Hindlimb muscle (tissue), 1 donor: Measurements from ENCODE around the gene THADA. TPM values are rescaled to one million over a fixed set of nuclear protein-coding genes. Genes with fewer than 3 reads are reported as not detected.
A peak's percentile ranks its signal among the peaks of the same experiment; 100 is the strongest.
"Not testable (repeated sequence)": the region's sequence is repeated elsewhere in the genome, so short reads cannot be mapped to it uniquely, and the experiment has no call there.

Experiments
- DNase-seq: peaks from one replicate; pipeline ENCODE4 v3.0.0-alpha.2; 2013
- polyA plus RNA-seq: library from polyadenylated mRNA; unstranded; fragments of 120-200 nt; gene quantifications from one replicate; pipeline ENCODE4 v1.2.1, GENCODE V29; 2013; ENCODE audit not compliant: insufficient read length

THADA gene
- polyA plus RNA-seq, 1 donor: 22.3 TPM

DNA sequence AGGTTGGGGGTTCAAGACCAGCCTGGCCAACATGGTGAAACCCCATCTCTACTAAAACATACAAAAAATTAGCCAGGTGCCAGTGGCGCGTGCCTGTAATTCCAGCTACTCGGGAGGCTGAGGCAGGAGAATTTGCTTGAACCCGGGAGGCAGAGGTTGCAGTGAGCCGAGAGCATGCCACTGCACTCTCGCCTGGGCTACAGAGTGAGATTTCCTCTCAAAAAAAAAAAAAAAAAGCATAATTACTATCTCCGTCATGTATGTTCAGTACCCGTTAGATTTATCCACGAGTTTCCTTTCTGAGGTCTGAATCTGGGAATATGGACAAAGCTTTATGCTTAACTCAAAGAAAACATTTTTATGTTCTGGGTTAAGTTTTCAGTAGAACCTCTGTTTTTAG is 209.2 kb downstream of the THADA start:
- not testable (repeated sequence) for DNase-seq

DNA sequence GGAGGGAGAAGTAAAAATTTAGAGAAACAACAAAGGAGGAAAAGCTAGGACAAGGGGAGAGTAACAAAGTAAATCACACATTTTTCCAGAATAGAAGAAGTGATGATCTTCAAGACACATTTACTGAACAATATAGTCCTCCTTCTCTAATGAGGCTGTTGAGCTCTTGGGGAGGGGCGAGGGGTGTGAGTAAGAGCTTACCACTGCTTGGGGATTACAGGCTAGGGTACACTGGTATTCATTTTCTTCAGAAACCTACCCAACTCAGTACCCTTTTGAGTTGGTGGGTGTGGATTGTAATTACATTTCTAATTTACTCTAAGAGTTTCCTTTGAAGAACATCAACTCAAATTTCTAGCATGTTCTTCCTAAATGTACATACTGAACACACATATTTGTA is 211.7 kb downstream of the THADA start:
- DNase-seq: no peak

DNA sequence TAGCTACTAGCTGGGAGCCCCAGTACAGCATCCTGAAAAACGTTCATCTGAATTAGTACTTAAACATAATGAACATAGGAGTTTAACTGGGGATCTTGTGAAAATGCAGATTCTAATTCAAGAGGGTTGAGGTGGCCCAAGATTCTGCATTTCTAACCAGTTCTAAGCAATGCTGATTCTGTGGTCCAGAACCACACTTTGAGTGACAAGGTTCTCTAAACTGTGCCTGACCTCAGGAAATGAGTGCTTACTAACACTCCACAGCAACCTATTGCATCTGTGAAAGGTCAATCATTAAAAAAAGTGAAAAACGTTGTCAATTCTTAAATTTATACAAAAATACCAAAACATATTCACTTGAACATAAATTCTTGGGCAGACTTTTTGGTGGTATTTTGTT is 212.3 kb downstream of the THADA start:
- no peak for DNase-seq

DNA sequence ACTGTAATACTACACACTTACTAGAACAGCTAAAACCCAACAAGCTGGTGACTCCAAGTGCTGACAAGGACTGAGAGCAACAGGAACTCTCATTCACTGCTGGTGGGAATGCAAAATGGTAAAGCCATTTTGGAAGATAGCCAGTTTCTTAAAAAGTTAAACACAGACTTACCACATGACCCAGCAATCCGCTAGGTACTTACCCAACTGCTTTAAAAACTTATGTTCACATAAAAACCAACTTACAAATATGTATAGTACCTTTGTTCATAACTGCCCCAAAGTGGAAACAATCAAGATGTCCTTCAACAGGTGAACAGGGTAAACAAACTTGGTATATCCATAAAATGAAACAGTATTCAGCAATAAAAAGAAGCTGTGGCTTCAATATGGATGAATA is 216.3 kb downstream of the THADA start:
- DNase-seq: no peak

DNA sequence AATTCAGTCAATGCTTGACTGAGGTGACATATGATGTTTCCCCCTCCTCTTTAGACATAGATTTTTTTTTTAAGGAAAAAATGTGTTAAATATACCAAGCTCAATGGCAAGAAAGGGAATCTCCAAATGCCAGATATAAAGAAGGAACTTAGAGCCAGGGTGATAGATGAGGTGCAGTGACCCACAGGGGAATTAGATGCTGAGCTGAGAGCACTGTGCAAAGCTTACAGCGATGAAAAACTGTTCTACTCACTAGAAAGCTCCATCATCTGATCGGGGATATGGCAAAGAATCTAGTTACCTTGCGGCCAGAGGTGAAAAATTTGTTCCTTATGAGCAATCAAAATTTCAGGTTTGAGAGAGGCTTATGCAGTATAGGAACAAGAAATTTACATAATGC is 218.5 kb downstream of the THADA start:
- DNase-seq: no peak

DNA sequence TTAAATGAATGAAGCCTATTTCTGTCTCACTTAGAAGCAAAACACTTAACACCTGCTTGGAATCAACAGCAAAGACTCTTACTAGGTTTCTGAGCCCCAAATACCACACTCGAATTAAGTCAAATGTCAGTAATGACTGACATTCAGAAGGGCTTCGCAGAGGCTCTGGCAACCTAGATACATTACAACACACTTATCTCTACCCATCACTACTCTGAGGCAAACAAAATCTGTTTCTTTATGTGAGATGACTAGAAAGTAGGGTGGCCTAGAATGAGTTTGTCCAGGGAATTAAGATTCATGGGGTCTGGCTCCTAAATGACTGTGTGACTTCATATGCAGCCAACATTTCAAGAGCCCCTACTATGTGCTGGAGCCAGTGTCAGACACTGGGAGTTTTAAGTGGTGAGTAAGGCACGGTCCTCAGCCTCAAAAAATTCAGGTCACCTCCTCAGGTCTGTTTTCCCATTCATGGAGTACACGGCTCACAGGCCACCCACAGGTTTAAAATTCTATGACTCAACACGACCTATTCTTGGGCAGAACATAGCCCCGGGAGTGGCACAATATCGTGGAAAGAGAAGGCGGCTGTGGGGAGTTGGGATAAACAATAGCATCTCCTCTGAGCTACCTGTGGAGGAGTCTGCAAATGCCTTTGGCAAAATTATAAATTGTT is 219.2 kb downstream of the THADA start:
- no peak for DNase-seq

DNA sequence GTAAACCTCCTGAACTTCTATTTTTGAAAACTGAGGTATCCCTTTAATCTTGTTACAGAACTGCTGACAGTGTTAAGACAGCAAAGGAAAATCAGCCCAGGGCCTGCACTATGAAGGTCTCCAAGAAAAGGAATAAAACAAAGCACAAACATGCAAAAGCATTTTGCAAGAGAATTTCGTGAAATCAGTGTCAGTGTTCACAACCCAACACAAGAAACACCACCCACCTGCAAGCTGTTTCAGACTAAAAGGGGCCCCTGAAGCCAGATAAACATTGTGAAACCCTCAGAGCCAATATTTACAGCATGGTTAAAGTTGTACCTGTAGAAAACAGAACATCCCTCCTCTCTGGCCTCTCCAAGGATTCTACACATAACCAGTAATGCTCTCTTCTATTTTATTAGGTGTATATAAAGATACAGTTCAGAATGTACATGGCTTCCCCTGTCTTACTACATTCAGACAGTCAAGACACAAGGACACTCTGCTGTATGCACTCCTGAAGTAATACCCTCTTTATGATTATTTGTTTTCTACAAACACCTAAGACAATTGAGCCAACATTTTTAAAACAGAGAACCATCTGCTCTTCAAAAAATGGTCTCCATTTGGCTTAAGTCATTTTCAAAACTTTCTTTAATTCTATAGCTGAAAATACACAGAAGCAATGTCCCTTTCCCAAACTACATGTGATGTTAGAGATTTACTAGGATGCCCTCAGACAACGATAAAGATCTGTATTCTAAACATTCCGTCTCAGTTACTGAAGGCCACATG is 219.9 kb downstream of the THADA start:
- DNase-seq: no peak

DNA sequence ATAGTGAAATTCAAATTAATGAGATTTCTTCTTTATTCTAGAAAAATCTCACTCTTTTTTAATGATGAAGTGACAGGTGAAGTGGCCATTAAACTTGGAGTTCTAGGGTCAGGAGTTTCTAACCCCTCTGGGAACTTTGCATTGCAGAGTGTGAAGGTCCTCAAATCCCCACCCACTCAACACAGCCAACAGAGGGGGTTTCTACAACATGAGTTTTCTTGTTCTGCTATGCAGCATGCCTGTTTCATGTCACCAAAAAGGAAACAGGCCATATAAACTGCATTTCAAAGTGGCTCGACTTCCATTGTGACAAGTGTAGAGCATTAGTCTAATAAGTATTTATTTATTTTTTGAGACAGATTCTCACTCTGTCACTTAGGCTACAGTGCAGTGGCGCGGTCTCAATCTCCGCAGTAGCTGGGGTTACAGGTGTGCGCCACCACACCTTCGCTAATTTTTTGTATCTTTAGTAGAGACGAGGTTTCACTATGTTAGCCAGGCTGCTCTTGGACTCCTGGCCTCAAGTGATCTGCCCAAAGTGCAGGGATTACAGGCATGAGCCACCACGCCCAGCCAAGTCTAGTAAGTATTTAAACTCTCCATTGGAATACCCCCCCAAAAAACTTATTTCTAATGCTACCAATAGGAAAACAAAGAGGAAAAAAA is 223.3 kb downstream of the THADA start:
- no peak for DNase-seq

DNA sequence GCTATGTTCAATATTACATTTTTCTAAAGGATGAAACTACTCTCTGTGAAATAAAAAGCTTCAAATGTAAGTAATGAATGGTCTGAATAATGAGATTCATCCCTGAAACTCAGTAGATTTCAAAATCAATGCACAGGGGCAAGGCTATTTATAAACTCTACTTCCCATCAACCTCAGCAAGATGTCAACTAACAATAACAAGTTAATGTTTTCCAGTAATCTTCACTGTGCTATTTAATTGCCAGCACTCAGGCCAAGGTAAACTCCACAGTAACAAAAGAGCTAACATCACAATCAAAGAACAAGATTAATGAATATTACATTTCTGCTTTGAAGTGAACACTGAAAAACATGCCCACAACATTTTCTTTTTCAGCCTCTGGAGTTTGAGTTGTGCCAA is 225.1 kb downstream of the THADA start:
- no peak for DNase-seq

DNA sequence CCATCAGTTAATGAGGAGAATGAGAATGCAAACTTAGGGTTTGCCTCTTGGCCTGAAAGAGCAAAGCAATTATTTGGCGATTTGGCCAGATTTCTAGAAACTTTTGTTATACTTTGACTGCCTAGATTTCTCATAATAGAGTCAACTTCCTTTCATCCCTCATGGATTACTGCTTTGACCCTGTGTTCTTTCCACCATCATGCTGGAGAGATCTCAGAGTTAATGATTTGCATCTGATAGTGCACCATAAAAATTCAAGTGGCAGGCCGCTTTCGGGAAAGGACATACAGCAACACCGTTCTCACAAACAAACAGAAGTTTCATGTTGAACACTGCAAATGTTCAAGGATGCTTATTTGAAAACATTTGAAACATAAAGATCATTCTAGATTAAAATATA is 225.7 kb downstream of the THADA start:
- no peak for DNase-seq

DNA sequence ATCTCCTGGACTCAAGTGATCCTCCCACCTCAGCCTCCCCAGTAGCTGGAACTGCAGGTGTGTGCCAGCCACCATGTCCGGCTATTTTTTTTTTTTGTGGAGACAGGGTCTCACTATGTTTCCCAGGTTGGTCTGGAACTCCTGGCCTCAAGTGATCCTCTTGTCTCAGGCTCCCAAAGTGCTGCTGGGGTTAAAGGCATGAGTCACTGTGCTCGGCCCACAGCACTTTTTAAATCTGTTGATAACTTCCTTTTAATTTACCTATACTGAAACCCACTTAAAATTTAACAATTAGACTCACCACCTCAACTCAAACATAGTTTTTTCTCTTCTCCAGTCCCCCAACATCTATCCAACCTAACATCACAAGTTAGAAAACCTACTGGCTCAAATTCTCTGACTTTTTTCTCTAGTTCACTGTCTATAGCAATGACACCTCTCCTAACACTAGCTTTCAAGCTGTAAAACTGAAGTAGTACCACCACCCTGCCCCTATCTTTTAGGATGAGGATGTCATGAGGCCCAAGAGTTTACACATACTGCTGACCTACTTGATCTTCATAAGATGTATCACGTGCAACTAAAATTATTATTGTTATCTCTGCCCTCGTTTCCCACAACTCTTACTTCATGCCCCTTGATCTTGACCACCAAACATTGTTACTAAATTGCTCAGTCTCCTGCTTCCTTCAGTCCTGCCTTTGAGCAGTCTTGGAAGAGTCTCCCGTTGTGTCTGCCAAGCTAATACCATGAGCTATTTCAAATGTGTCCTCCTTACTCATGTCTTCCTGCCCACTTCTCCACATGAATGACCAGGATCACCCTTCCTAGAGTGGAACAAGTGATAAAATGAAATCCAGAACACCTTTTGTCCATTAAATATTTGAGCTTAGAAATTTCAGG is 227.1 kb downstream of the THADA start:
- no peak for DNase-seq

DNA sequence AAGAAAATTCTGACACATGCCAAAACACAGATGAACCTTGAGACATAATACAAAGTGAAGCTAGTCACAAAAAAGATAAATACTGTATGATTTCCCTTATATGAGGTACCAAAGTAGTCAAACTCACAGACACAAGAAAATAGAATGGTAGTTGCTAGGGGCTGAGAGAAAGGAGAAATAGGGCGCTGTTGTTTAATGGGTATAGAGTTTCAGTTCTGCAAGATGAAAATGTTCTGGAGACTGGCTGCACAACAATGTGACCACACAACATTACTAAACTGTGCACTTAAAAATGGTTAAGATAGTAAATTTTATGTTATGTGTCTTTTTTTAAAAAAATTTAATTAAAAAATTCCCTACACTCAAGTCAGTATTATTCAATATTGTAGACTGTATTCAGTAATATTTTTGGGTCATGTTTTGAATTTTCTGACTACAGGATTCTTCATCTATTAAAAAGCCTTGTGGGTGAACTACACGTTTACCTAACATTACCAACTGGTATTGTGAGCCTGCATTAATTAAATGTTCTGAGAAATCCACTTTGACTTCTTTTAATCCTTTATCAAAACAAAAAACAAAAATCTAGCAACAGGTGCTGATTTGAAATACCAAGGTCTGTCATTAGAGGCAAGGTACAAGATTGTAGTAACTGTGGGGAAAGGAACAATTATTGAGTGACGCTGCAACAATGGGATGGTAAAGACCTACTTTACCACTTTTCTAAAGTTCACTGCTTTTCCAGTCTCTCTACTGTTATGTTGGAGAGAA is 228.6 kb downstream of the THADA start:
- no peak for DNase-seq

DNA sequence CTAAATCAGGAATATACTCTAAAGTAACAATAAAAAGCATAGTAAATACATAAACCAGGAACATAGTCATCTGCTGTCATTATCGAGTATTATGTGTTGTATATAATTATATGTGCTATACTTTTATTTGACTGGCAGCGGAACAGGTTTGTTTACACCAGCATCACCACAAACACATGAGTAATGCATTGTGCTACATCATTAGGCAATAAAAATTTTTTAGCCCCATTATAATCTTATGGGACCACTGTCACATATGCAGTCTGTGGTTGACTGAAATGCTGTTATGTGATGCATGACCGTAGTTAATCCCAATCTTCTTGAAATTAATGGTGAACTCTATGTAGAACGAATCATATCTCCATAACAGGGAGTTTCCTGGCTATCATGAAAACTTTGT is 232.7 kb downstream of the THADA start:
- no peak for DNase-seq

DNA sequence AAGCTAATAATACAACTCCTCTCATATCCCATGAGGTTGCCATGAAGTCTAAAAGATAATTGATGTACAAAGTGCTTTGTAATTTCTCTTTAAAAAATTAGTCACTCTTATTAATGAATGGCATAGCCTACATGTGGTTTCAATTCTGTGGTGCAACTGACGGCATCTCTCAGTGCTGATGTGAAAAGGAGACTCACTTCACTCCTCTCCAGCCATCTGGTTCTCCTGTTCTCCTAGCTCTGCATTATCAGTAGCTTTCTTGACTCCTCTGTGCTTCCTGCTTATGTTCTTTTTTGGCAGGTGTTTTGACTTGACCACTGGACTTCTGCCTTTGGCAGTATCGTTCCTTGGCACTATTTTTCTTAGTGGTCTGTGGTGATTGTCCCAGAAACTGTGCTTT is 234.6 kb downstream of the THADA start:
- no peak for DNase-seq

DNA sequence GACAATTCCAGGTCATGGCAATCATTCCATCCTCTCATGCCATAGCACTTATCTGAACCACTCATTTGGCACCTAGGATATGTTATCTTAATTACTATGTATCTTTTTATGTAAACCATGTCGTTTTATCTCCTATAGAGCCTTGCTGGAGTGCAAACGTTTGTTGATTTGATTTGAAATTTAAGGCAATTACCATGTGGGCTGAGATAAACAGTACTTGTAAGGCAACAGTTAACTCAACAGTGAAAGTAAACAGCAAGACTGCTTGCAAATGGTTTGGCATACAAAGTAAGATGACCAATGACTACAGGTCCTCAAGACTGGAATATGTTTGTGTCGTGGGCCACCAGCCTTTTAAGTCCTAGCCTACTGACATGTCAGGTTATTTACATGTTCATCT is 235.7 kb downstream of the THADA start:
- DNase-seq: no peak

DNA sequence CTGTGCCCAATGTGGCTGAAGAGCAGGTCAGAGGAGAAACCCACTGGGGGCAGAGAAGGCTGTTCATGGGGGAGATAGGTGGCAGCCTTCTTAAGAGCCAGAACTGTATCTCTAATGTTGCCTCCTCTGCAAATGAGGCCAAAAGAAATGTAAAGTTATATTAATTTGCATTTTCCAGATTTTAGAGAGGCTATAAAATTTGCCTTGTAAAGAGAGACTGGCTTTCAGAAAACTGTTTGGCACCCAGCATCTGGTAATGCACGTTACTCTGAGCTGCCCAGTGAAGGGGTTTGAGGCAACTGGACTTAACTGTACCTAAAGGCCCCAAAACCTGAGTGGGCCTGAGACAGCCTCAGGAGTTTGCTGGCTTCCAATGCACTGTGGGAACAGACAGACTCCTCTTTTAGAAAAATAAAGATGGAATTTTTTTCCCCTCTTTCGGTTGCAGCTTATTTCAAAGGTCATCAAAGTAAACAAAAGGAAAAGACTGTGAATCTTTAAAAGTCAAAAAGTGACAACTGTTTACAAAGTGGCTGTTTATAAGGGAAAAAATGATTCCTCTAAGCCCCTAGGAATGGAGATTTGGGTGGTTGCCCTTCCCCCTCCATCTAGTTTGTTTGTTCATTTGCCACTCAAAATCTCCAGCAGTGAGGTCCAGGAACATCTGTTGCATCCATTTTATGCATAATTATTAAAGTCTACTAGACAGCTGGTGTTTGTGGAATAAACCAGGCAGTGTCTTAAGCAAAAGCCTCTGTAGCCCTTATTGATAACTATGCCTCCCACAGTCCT is 237.2 kb downstream of the THADA start:
- DNase-seq: no peak

DNA sequence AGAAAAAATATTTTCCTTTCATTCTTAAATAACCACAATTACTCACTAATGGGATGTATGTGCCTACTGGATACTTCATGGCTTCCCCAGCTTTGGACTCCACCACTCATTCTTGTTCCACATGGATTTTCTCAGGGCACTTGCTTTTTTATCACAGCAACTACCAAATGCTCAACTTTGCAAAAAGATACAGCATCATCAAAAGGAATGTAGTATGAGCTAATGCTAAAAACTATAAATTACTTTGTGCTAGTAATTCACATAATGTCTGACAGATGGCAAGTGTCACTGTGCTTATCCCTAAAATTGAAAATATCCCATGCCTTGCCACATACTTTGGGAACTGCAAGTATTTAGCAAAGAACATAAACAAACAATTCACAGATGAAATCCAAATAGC is 239.1 kb downstream of the THADA start:
- no peak for DNase-seq

DNA sequence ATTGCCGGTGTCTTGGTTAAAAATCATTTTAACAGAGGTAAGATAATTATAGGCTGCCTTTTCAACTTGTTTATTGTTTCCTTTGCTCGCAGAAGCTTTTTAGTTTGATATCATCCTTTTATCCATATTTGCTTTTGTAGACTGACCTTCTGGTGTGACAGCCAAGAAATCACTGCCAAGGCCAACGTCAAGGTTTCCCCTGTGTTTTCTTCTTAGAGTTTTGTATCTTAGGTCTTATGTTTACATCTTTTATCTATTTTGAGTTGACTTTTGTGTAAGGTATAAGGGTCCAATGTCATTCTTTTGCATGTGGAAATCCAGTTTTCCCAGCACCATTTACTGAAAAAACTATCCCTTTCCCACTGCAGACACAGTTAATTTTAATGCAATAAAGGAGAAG is 240.4 kb downstream of the THADA start:
- DNase-seq: no peak

DNA sequence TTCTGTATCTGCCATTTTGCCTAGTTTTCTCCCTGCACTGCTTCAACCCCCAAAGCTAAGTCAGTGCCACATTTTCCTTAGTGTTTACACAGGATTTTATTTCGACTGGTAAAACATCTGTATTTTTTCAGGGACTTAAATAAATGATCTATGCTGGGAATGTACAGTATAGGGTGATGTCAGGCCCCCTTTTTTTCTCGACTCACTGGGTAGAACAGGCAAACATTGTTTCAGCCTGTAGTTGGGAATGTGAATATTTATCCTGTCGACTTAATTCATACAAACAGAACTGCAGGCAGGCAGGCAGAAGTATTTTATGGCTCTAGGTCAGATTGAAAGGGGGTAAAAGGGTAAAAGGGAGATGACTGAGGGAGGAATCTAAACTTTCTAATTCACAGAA is 245.9 kb downstream of the THADA start:
- DNase-seq: no peak

DNA sequence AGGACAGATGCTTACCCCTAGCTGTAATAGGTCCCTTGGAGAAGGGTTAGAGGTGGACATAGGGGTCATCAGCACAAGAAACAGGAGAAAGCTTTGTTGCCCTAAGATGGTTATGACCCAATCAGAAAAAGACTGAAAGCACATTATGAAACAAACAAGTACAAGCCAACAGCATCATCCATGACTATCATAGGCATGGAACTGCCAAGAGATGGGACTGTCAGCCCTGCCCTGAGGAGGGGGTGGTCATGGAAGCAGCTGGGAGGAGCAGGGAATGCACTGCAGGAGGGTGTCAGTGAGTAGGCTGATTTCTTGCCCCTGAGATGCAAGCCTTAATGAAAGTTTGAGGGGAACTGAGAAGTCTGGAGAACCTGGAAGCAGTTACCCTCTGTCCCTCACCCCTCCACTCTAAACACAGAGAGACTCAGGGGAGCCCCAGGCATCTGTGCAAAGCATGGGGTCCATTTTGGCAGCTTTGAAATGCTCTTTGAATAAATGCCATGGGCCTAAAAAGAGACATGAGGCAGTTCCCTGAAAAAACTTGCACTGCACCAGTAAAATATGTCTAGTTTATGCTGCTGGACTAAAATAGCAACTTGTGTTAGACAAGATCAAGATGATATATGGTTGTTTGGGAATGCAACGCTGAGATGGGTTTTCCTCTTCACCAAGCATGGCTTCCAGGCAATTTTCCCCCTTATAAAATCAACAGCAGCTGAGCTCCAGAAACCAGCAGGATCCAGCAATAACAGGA is 246.8 kb downstream of the THADA start:
- DNase-seq: peak; percentile 67
